H1 (cell line): Measurements from ENCODE around the gene TRAPPC2B.

Experiments
- CTCF ChIP-seq, 3 experiments: IDR thresholded peaks; 1 replicate in 2 of 3; 2 replicates in 1 of 3; pipeline versions ENCODE4 v1.5.1 to v1.6.1; 2011; ENCODE audit warnings: low read length in 3 of 3, mild to moderate bottlenecking in 3 of 3, inconsistent platforms in 2 of 3, low read depth in 1 of 3, moderate library complexity in 1 of 3; ENCODE audit not compliant: insufficient read depth in 1 of 3; ENCODE audit errors: control extremely low read depth in 1 of 3
- PHF8 ChIP-seq: fragments of 200-600 bp; sonication (generic); conservative IDR thresholded peaks from 2 replicates; pipeline ENCODE4 v1.7.1; 2012; ENCODE audit warnings: low read depth, mild to moderate bottlenecking, inconsistent platforms, low read length, moderate library complexity
- POLR2A ChIP-seq, 2 experiments: IDR thresholded peaks; 1 replicate in 1 of 2; 2 replicates in 1 of 2; pipeline ENCODE4 v1.6.1; 2011; ENCODE audit warnings: low read depth in 2 of 2, low read length in 2 of 2, mild to moderate bottlenecking in 2 of 2; ENCODE audit errors: control extremely low read depth in 1 of 2
- RAD21 ChIP-seq, 2 experiments: IDR thresholded peaks in 1 of 2; conservative IDR thresholded peaks in 1 of 2; 2 replicates each; pipeline ENCODE4 v1.6.1; 2011; ENCODE audit warnings: low read depth in 2 of 2, low read length in 2 of 2, improper control_type of control experiment in 1 of 2, inconsistent platforms in 1 of 2, mild to moderate bottlenecking in 1 of 2, moderate library complexity in 1 of 2
- SUZ12 ChIP-seq: fragments of 200-600 bp; sonication (generic); IDR thresholded peaks from 2 replicates; pipeline ENCODE4 v1.6.1; 2012; ENCODE audit warnings: mild to moderate bottlenecking, inconsistent platforms, low read length, moderate library complexity, mixed read lengths

GRCh38 chr19:57406516-57407123 is 43.3 kb downstream of the TRAPPC2B start:
- TF ChIP-seq CTCF (IDR thresholded peaks at IDR 0.05; ENCODE audit: control extremely low read depth in 1 of 3, insufficient read depth in 1 of 3, low read depth in 1 of 3, low read length in 3 of 3): peak; percentile 91 to 96 (median 93)
- TF ChIP-seq RAD21 (IDR thresholded peaks at IDR 0.05 in 1 of 2, conservative IDR thresholded peaks at IDR 0.05 in 1 of 2; ENCODE audit: low read depth in 2 of 2, low read length in 2 of 2): peak; percentile 93 to 96
- TF ChIP-seq POLR2A (IDR thresholded peaks at IDR 0.05; ENCODE audit: control extremely low read depth in 1 of 2, low read depth in 2 of 2, low read length in 2 of 2): no peak
- no peak for TF ChIP-seq PHF8
- TF ChIP-seq SUZ12: no peak
